Esophagus squamous epithelium (tissue), 5 donors: Measurements from ENCODE around the gene TMEM145. TPM values are rescaled to one million over a fixed set of nuclear protein-coding genes. Genes with fewer than 3 reads are reported as not detected.

ENCODE experiments used
- DNase-seq: peaks from one replicate; lab custom pipeline; 2025; lab: John Stamatoyannopoulos, UW
- H3K27ac ChIP-seq, 4 donors: fragments of 200-600 bp; sonication (generic); one replicate each; pipeline ENCODE4 v1.5.1; 2016 to 2019; ENCODE audit warnings: mild to moderate bottlenecking in 1 of 4
- H3K27me3 ChIP-seq, 4 donors: fragments of 200-600 bp; sonication (generic); 1 replicate in 3 of 4; 2 replicates in 1 of 4; pipeline versions ENCODE4 v1.5.1 to v1.6.0; 2017 to 2021; ENCODE audit warnings: antibody characterized with exemption in 1 of 4
- H3K36me3 ChIP-seq, 3 donors: fragments of 200-600 bp; sonication (generic); one replicate each; pipeline ENCODE4 v1.5.1; 2016 to 2019
- H3K4me1 ChIP-seq, 3 donors: fragments of 200-600 bp; sonication (generic); one replicate each; pipeline ENCODE4 v1.5.1; 2017 to 2019
- H3K4me3 ChIP-seq, 4 donors: fragments of 200-600 bp; sonication (generic); 1 replicate in 3 of 4; 2 replicates in 1 of 4; pipeline ENCODE4 v1.5.1; 2016 to 2019; ENCODE audit warnings: mild to moderate bottlenecking in 2 of 4, moderate library complexity in 1 of 4
- H3K9me3 ChIP-seq, 3 donors: fragments of 200-600 bp; sonication (generic); one replicate each; pipeline ENCODE4 v1.5.1; 2016 to 2019
- CTCF ChIP-seq, 6 experiments: fragments of 450-650 bp in 4 of 6; fragments of 200-600 bp in 2 of 6; sonication (generic) in 2 of 6; IDR thresholded peaks; one replicate each; pipeline ENCODE4 v1.5.1; 2016 to 2019; ENCODE audit warnings: antibody characterized with exemption in 6 of 6, mild to moderate bottlenecking in 4 of 6, moderate library complexity in 4 of 6
- POLR2A ChIP-seq, 4 donors: fragments of 450-650 bp; IDR thresholded peaks; one replicate each; pipeline ENCODE4 v1.6.1; 2017; ENCODE audit warnings: antibody characterized with exemption in 4 of 4, mild to moderate bottlenecking in 4 of 4, moderate library complexity in 3 of 4
- WGBS, 2 donors: methylation state at CpG; one replicate each; pipeline ENCODE4 v1.1.5; 2018; 5-methylcytosine and 5-hydroxymethylcytosine counted together
- intact Hi-C: fragments of 100-400 bp; cut with DNase I; formaldehyde crosslinking; loops from one replicate; pipeline ENCODE4 v1.15.0; 2022
- total RNA-seq, 4 donors: library from RNA; depleted of rRNA; stranded (reverse); fragments of >200 nt; gene quantifications; one replicate each; pipeline ENCODE4 v1.1.0, GENCODE V29; 2016
- donor health status: DM: yes; HTN: yes; CAD: no.

TMEM145 gene
- total RNA-seq, 4 donors from 2014 or later = not detected

- TF ChIP-seq CTCF (IDR thresholded peaks at IDR 0.05) (peak; percentile 78 to 93 (median 90)), POLR2A (IDR thresholded peaks at IDR 0.05) (peak in 3 of 4 donors; percentile 41 to 53 (median 44))
Observed at GRCh38 chr19:42325308-42325895, 12.3 kb downstream of the TMEM145 start, which contains the start of gene MEGF8. MEGF8 (plus strand) TSS chr19:42325635; CDS start chr19:42326244, 609 bp downstream.

GRCh38 chr19:42325896-42326771 lies 13.0 kb downstream of the TMEM145 start:
- WGBS, 2 donors = 8 to 50% methylated on average over 2 to 8 of the region's 37 CpGs
- TF ChIP-seq POLR2A (IDR thresholded peaks at IDR 0.05) = no peak
- TF ChIP-seq CTCF (IDR thresholded peaks at IDR 0.05) = no peak

More at GRCh38 chr19:42325308-42325895, 12.3 kb downstream of the TMEM145 start, which contains the start of gene MEGF8:
- Histone ChIP-seq H3K9me3 (no peaks in the 10 kb centered on the region), H3K36me3 (no peaks in the 10 kb centered on the region), H3K27me3 (peaks cover 9 to 32% (median 11%) of the 10 kb centered on the region in 4 donors), H3K4me3 (peak within 1 kb of the TSS; percentile 61 to 89 (median 80)), H3K4me1 (peaks cover 26 to 47% (median 31%) of the 10 kb centered on the region in 3 donors), H3K27ac (peak within 1 kb of the TSS; percentile 83 to 92 (median 88))
- intact Hi-C loops = loop anchor here (10.0 kb wide), 1 partner anchor 191 kb away; the partner anchor contains the start of gene POU2F2
- 0 to 2% methylated on average over 6 to 7 of the region's 45 CpGs for WGBS, 2 donors
- peak; percentile 85 for DNase-seq

GRCh38 chr19:42326969-42327368 lies 13.9 kb downstream of the TMEM145 start:
- H3K4me3 ChIP-seq = no peak overlapping the region
- H3K4me1 ChIP-seq = peaks cover 28 to 47% (median 31%) of the 10 kb centered on the region in 3 donors
- TF ChIP-seq POLR2A (IDR thresholded peaks at IDR 0.05) = no peak
- no peak for TF ChIP-seq CTCF (IDR thresholded peaks at IDR 0.05)
- peaks cover 9 to 29% (median 11%) of the 10 kb centered on the region in 4 donors for H3K27me3 ChIP-seq
- no peaks in the 10 kb centered on the region for H3K36me3 ChIP-seq
- intact Hi-C loops = loop anchor here (10.0 kb wide), 1 partner anchor 192 kb away; the partner anchor contains the start of gene POU2F2
- no peak for DNase-seq
- H3K27ac ChIP-seq = no peak overlapping the region
- H3K9me3 ChIP-seq = no peaks in the 10 kb centered on the region

More at GRCh38 chr19:42325896-42326771, 13.0 kb downstream of the TMEM145 start:
- no peaks in the 10 kb centered on the region for H3K36me3 ChIP-seq
- no peak for DNase-seq
- peaks cover 9 to 32% (median 11%) of the 10 kb centered on the region in 4 donors for H3K27me3 ChIP-seq
- peak overlapping the region; percentile 61 to 89 (median 80) for H3K4me3 ChIP-seq
- peaks cover 28 to 47% (median 31%) of the 10 kb centered on the region in 3 donors for H3K4me1 ChIP-seq
- peak overlapping the region; percentile 83 to 92 (median 88) for H3K27ac ChIP-seq
- H3K9me3 ChIP-seq = no peaks in the 10 kb centered on the region
- intact Hi-C loops = loop anchor here (10.0 kb wide), 1 partner anchor 191 kb away; the partner anchor contains the start of gene POU2F2

GRCh38 chr19:42327381-42327780 lies 14.3 kb downstream of the TMEM145 start:
- Histone ChIP-seq H3K36me3 (no peaks in the 10 kb centered on the region), H3K27me3 (peaks cover 9 to 25% (median 11%) of the 10 kb centered on the region in 4 donors), H3K9me3 (no peaks in the 10 kb centered on the region), H3K4me1 (peaks cover 28 to 47% (median 31%) of the 10 kb centered on the region in 3 donors), H3K4me3 (no peak overlapping the region), H3K27ac (no peak overlapping the region)
- TF ChIP-seq CTCF (IDR thresholded peaks at IDR 0.05) (no peak), POLR2A (IDR thresholded peaks at IDR 0.05) (no peak)
- intact Hi-C loops = loop anchor here (10.0 kb wide), 1 partner anchor 193 kb away; the partner anchor contains the start of gene POU2F2
- no peak for DNase-seq
- 82 to 89% methylated on average over 5 of the region's 5 CpGs for WGBS, 2 donors
